Esophagus muscularis mucosa (tissue), 4 donors: ENCODE measurements around the gene APOM.

Experiments
- CTCF ChIP-seq, 3 experiments: fragments of 200-600 bp in 2 of 3; fragments of 450-650 bp in 1 of 3; sonication (generic) in 2 of 3; IDR thresholded peaks; one replicate each; pipeline ENCODE4 v1.5.1; 2017 to 2019; ENCODE audit warnings: antibody characterized with exemption in 3 of 3, mild to moderate bottlenecking in 2 of 3, moderate library complexity in 1 of 3
- EP300 ChIP-seq: sonication (generic); formaldehyde crosslinking; IDR thresholded peaks from one replicate; pipeline ENCODE4 v1.6.1; 2017; ENCODE audit warnings: antibody characterized with exemption
- POLR2A ChIP-seq: fragments of 450-650 bp; IDR thresholded peaks from one replicate; pipeline ENCODE4 v1.6.1; 2017; ENCODE audit warnings: antibody characterized with exemption, moderate library complexity, mild to moderate bottlenecking, low read depth
- POLR2AphosphoS5 ChIP-seq, 2 donors: sonication (generic); formaldehyde crosslinking; IDR thresholded peaks; one replicate each; pipeline ENCODE4 v1.6.1; 2017; ENCODE audit warnings: antibody characterized with exemption in 2 of 2

GRCh38 chr6:31627690-31628287 is 27.9 kb upstream of the APOM start:
- TF ChIP-seq CTCF (IDR thresholded peaks at IDR 0.05), result no peak
- no peak for TF ChIP-seq POLR2A
- no peak for TF ChIP-seq POLR2AphosphoS5 (IDR thresholded peaks at IDR 0.05)
- TF ChIP-seq EP300, result no peak
